GM21360 (cell line): ENCODE data around the gene SDK1.
"Not testable (repeated sequence)": the region's sequence is repeated elsewhere in the genome, so short reads cannot be mapped to it uniquely, and the experiment has no call there.

Source experiments
- ATAC-seq: cut with Tn5 transposase; IDR thresholded peaks from one replicate; pipeline ENCODE4 v1.9.1; 2021; ENCODE audit warnings: mild to moderate bottlenecking, moderate library complexity; ENCODE audit not compliant: unreplicated experiment

Gene SDK1

DNA sequence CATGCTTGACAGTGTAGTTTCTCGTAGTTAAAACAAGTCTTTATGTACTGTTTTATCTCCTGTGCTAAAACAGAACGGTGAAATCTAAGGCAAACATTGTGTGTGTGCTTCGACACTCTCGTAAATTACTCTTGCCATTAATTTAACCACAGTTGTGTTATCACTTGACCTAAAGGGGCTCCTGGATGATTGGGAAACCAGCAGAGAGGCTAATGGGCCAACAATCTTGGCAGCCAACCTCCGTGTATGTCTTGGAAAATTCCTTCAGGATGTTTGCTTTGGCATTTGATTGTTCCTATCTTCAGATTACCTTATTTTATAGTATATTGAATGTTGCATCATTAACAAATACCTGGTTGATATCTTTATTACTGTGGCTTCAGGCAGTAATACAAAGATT, 409.5 kb downstream of the SDK1 start:
- ATAC-seq: no peak

DNA sequence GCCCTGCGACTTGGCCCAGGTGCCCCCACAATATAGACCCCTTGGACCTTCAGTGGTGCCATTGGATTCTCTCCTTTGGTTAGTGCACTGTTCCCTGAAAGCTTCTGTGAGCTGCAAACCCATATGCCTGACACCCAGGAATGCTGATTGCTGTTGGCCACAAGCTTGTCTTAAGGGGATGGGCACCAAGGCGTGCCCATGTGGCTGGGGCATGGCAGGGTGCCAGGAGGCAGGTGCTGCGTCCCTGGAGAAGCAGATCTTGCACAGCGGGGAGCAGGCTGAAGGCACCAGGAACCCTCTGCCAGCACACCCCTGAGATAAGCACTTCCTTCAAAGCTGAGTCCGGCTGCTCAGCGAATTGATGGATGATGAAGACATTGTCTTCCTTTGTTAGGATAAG, 411.8 kb downstream of the SDK1 start:
- ATAC-seq: no peak

DNA sequence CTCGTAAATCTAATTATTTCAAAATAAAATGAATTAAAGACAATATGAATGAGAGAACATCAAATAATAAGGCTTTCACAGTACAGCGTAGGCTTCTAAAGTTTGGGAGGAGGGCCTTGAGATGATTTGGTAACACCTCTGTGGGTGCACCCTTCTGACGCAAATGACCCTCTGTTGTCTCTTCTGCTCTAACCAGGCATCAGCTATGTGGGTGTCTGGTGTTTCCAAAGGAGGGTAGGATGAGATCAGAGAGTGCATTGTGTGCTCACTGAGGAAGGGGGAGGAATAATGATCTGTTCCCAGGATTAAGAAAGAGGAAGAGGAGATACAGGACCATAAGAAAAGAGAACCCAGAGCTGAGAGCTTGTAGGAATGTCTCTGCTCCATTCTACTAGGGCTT, 420.4 kb downstream of the SDK1 start:
- ATAC-seq: no peak

DNA sequence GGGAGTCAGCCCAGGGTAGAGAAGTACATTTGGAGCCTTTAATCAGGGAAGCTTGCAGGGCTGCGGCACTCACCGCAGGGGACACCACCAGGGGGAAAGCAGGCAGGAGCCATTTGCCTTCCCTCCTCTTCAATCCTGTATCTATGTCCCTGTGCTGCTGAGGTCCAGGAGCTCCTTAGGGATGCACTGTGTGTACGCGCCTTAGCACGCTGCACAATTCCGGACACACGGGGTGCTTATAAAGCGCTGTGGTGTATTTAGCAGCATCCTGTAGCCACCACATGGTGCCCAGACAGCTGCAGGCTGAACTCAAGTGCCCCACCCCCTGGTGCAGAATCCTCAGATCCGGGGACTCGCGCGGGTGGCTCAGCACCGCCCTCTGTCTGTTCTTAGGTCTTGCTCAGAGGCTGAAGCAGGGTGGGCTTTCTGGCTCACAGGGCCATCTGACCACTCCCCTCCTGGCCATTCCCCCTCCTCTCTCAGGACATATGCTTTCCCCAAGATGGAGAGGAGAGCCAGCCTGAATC, 421.4 kb downstream of the SDK1 start:
- no peak for ATAC-seq

DNA sequence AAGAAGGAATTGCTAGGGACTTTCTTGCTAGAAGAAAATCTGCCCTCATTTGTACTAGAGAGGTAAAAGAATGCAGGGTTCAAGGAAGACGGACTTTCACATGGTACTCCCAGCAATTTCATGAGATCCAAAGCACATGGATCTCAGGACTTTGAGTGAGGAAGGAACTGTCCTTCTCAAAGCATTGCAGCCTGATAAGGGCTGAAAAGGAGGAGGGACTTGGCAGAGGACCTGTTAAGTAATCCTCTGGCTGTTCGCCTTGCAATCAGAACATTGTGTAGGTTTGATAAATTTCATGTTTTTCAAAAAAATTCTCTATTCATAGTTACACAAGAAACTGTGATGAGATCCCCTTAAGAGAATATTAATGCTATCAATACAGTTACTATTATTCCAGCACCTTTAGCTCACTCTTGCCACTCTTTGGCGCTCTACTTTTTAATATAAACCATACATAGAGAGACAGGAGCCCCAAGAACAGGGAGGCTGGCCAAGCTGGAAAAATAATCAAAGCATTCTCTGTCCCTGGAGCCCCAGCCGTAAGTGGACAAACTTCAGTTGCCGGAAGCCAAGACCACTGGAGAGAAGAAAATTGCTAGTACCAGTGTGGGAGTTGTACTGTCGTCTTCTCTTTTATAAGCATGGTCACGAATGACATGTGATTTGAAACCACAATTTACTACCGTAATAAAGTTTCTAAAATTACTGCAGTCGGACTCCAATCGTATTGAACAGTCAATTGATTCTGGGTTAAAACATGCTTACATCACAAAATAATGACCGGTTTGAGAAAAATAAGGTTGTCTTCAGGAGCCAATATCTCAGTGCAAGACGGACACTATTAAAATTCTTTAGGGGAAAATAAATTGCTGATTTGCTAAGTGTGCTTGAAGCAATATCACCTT, 424.4 kb downstream of the SDK1 start:
- no peak for ATAC-seq

DNA sequence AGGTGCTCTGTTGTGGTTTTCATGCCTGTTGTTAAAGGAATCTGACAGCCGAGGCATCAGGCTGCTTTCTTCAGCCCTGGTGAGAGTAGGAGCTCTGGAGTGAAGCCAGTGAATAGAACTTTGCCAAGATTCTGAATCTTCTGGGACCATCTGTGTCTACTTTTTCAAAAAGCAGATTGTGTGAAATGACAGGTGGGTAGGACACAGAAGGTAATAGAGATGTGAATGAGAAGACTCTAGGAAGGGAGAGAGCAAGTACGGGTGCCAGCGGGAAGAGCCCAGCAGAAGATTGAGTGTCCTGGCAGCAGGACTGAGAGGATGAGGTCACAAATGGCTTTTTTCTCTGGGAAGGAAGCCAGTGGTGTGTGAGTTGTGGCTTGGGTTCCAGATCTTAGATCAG, 429.2 kb downstream of the SDK1 start:
- no peak for ATAC-seq

DNA sequence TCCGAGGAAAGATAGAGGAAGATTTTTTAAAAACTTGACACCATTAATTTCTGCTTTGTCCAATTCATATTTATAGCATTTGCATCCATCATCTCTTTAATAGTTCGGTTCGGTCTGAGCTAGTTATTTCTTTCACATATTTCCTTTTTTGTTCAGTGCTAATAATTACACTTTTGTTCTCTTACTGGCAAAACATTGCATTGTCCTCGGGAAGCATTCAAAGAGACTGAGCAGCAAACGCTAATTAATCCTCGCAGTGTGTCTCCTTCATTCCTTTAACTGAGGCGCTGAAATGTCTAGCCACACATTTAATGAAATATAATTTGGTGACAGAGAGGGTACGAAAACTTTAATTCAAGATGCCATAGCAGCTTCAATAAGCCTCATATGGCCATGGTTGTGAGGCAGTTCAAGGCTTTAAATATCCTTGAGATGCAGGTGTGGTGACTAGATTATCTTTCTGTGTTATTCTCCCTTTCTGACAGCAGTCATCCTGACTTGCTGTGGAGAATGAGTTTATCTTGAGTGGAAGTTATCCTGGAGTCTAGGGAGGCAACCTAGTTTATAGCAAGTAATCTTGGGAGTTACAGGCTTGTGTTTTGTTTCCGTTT, 431.4 kb downstream of the SDK1 start:
- no peak for ATAC-seq

DNA sequence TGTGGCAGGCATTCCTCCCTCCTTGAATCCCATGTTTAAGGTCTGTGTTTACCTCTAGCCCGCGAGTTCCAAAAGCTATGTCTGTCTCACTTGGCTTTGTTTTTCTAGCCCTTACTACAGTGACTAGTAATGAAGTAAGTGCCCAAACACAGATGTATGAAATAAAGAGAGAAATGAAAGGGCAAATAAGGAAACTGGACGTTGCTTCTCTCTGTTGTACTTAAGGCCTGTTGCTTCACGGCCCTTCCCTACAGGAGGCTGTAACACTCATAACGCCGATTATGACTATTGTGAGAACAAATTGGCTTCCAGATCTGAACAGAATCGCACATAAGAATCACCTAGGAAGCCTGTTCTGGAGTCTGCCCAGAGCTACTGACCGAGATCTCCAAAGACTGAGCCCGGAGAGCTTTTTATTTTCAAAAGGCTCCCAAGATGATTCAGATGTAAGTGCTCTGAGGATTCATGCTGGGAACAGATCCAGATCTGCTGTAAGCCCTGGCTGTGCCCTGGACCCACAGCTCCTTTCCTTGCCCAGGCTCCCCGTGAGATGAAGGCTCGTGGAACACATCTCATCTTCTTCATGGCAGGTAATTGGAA, 432.6 kb downstream of the SDK1 start:
- no peak for ATAC-seq

DNA sequence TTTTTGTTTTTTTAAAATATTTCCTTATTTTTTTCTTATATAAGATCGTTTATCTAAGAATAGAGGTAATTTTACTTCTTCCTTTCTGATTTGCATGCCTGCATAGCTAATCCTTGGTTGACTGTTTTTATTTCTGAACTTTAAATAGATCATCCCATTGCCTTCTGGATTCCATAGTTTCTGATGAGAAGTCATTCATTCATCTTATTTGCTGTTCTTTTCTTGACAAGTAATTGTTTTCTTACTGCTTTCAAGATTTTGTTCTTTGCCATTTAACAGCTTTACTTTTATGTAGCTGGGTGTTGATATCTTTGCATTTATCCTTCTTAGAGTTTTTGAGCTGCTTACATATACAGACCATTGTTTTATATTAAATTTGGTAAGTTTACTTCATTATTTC, 437.9 kb downstream of the SDK1 start:
- no peak for ATAC-seq

DNA sequence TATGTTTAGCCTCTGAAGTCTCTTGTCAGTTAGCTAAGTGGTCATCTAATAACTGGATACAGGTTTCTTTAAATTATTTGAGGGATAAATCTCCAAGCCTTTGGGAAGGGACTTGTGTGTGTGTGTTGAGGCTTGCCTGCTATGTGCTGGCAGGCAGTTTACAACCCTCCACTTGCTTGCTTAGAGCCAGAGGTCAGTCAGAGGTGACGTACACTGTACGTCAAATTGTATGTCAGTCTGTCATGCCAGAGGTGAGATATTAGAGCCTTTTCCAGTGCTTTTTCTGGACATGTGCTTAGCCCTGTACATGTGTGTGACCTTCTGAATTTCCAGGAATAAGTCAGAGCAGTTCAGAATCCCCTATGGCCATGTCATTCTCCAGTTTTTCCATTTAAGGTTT, 438.9 kb downstream of the SDK1 start:
- ATAC-seq: no peak

DNA sequence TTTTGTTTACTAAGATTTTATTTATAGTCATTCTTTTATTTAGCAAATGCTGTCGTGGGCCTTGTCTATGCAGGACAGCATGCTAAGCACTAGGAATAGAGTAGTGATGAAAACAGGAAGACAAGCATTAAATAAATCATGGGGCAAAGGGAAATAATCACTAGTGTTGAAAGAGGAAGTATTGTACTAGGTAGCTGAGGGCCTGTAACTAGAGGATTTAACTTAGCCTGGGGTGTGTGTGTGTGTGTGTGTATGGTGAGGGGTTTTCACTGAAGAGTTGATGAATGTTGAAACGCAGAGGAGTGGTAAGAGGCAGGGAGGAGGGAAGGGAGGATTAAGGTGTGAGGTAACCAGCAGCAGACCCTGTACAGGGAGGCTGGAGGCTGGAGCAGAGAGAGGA, 446.4 kb downstream of the SDK1 start:
- no peak for ATAC-seq

DNA sequence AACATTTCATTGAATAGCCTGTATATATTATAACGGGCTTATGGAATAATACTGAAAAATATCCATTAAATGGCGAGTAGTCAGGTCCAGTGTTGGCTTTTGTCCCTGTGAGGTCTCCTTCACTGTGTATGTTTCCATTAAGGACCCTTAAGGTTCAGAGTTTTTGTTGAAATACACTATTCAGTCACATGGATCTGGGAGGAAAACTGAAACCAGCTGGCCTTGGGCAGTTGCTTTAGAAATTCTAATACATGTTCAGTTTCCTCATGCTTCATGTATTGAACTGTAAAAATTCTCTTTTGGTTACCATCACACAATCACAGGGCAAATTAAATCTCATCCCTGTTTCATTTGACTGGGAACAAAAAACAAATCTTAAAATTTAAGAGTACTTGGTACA, 447.3 kb downstream of the SDK1 start:
- no peak for ATAC-seq

DNA sequence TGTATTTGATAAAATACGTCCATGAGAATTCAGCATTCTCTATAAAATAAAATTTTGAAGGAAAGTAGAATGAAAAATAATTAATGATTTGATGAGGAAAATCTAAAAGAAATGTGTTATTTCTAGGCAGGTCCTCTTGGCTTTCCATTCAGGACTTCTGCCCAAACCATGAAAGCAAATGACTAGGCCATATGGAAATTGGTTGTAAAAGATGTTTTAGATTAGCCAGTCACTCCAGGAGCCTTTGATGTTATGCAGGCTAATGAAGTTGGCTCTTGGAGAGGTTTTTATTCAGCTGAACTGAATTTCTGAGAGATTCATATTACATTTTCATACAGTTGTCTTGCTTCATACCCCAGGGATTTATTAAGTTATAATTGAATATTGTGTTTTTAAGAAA, 452.8 kb downstream of the SDK1 start:
- no peak for ATAC-seq

DNA sequence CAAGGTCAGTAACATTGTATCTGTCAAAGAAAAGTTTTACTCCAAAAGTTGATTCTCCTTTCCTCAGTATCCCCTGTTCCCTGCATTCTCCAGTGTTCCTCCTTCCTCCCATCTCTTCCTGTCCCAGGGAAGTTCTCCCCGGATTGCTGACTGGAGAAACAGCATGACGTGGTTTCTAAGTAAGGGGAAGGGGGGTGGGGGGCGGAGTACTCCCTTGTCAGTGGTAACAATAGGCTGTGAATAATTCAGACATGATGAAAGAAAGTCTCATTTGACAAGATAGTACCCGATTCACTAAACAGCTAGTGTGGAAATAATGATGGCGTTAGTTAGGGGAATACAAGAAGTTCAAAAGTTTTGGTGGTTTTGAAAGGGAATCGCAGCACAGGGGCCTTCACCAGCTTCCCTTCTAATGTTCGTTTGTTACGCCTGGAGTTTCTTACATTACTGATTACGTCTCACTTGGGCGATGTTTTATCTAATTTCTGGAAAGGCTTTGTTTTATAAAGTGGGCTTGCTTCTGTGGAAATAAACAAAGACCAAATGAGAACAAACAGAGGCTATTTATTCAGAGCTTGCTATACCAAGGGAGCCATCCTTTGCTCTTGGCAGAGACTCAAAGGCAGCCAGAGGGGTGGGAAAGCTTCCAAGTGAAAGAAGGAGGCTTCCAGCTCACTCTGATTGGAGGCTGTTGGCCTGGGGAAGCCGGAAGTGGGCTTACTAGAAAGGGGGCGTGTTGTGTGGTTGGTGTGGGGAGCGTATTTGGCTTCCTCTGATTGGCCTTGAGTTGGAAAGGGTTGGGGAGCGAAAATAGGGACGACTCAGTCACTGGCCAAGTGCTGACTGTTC, 453.7 kb downstream of the SDK1 start:
- no peak for ATAC-seq

DNA sequence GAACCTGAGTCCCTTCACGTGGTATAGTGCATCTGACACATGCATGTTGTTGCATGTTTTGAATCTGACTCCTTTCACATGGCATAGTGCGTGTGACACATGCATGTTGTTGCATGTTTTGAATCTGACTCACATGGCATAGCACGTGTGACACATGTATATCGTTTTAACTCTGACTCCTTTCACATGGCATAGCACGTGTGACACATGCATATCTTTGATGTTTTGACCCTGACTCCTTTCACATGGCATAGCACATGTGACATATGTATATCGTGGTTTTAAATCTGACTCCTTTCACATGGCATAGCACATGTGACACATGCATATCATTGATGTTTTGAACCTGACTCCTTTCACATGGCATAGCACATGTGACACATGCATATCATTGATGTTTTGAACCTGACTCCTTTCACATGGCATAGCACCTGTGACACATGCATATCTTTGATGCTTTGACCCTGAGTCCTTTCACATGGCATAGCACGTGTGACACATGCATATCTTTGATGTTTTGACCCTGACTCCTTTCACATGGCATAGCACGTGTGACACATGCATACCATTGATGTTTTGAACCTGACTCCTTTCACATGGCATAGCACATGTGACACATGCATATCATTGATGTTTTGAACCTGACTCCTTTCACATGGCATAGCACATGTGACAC, 454.9 kb downstream of the SDK1 start:
- ATAC-seq: not testable (repeated sequence)

DNA sequence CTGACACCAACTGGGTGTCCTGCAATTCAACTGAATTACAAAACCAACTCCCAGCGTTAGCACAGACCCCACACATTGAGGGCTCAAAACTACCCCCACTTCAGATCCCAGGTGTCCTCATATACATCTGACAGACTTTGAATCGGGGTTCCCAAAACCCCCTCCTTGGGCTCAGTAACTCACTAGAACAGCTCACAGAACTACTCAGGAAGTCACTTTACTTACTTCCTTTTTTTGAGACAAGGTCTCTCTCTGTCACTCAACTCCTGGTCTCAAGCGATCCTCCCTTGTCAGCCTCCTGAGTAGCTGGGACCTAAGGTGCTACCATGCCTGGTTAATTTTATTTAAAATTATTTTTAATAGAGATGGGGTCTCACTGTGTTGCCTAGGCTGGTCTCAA, 456.0 kb downstream of the SDK1 start:
- ATAC-seq: no peak

DNA sequence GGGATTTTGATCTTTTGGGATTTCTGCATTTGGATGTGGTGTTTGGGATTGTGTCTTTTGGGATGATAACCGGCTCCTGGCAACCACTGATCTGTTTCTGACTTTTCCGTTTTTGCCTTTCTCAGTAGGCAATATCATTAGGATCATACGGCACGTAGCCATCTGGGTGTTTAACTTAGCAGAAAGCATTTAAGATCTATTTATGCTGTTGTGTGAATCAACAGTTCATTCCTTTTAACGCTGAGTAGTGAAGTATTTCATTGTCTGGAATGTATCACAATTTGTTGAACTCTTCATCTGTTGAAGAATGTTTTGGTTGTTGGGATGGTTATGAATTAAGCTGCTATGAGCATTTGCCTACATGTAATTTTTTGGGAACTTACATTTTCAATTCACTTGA, 459.6 kb downstream of the SDK1 start:
- no peak for ATAC-seq

DNA sequence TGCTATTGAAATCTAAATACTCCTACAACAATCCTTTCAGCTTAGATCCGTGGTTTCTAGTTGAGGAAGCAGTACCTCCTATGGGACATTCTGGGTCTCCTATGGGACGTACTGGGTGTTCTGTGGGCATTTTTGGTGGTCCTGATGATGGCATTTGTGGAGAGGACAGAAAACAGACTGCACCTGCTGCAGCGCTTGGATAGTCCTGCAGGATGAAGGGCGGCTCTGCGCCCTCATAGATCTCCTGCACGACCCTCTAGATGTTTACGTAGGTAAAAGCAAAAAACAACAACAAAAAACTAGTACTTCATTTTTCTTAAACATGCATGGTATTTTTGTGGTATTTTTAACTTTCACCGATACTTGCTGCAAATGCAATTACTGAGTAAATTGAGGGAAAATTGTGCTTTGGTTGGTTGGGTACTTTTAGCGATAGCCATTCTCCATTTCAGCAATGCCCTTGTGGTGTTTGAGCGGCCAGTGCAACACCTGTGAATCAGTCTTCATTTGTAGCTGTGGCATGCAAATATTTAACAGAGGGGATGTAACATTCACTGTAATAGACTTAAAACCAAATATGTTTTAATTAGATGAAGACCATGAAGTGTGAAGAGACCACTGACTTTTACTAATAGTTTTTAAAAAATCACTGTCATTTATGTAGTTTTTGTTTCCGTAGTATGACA, 461.2 kb downstream of the SDK1 start:
- ATAC-seq: no peak

DNA sequence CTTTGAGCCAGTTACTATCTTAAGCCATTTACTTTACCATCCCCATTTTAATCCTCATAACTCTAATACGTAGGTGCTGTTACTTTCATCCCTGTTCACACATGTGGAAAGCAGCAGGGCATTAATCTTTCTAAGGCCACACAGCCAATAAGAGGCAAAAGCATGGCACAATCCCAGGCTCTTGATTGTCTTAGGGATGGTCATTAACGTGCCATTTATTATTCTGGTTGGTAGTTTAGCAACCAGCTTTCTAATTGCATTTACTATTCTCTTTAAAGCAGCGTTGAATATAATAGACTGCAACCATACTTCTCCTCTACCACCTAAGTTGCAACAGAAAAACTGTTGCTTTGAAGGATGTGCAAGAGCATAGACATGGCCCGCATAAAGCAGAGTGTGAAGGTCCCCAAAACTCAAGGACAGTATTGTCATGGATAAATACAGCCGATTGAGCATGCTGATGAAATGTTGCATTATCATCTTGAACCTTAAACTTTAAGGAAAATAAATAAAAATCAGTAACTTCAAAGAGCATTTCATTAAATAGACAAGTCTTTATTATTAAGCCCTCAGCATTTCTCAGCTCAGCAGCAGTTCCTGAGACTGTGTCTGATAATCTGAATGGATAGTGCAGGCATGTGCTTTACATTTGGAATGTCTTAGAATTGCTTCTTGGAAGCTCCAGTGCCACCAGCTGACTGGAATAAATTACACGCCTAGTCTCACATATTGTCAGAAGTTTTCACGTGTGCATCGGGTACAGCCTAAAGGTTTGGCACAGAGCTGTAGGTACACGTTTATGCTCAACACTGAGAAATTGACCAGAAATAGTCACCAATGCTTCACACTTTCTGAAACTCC, 467.1 kb downstream of the SDK1 start:
- ATAC-seq: no peak
